ENCODE measurements around the gene IL15.

IL15 gene

GRCh38 chr4:141771889-141772830, 135.8 kb downstream of the IL15 start:
- no peak for DNase-seq (ENCODE audit: low read depth in 3 of 3)

DNA sequence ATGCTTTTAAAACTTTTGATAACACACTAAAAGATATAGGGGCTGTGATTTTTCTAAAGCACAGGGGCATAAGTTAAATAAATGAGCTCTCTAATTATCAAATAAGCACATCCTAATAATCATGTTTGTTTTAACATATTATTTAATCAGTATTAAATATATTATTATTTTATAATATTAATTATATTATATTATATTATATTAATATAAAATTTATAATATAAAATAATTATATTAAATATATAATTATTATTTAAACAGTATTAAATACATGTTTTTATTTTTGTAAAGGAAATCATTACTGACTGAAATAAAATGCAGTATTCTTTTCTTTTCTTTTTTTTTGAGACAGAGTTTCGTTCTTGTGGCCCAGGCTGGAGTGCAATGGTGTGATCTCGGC, 136.5 kb downstream of the IL15 start:
- DNase-seq (ENCODE audit: low read depth in 3 of 3) = no peak

DNA sequence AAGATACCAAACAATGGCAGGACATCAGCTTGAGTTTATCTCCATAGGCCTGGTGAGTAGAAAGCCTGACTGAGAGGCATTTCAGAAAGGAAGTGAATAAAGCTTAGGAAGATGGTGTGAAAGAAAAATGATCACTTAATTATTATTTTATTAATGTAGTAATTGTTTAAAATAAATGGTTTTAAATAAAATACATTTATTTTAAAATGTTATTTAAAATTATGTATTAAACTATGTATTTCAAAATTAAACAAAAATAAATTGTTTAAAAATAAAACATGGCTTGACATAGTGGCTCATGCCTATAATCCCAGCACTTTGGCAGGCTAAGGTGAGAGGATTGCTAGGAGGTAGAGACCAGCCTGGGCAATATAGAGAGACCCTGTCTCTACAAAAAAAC, 145.8 kb downstream of the IL15 start:
- DNase-seq (ENCODE audit: low read depth in 3 of 3) = no peak
